Left ventricle myocardium inferior (tissue), 1 donor: ENCODE measurements around the gene ATP6V0E1. TPM values are rescaled to one million over a fixed set of nuclear protein-coding genes. Genes with fewer than 3 reads are reported as not detected.

Source experiments
- DNase-seq: peaks from one replicate; pipeline ENCODE4 v3.0.0-alpha.2; 2020
- H3K27ac ChIP-seq: fragments of 200-600 bp; replicated peaks from 2 replicates; pipeline ENCODE4 v1.8.0; 2021
- H3K27me3 ChIP-seq: fragments of 200-600 bp; 2 replicates; pipeline ENCODE4 v1.8.0; 2021; ENCODE audit warnings: low read depth
- H3K36me3 ChIP-seq: fragments of 200-600 bp; 2 replicates; pipeline ENCODE4 v1.8.0; 2021
- H3K4me1 ChIP-seq: fragments of 200-600 bp; 2 replicates; pipeline ENCODE4 v1.8.0; 2021
- H3K4me3 ChIP-seq: fragments of 200-600 bp; 2 replicates; pipeline ENCODE4 v1.8.0; 2021; ENCODE audit warnings: mild to moderate bottlenecking, moderate library complexity
- H3K9me3 ChIP-seq: fragments of 200-600 bp; replicated peaks from 2 replicates; pipeline ENCODE4 v1.8.0; 2021
- CTCF ChIP-seq: fragments of 200-600 bp; IDR thresholded peaks from 2 replicates; pipeline ENCODE4 v1.8.0; 2021; ENCODE audit warnings: antibody characterized with exemption, mild to moderate bottlenecking, borderline replicate concordance
- intact Hi-C: fragments of 100-400 bp; cut with micrococcal nuclease; formaldehyde crosslinking; loops from one replicate; pipeline ENCODE4 v1.11.0; 2022
- total RNA-seq: library from RNA; stranded (reverse); fragmentation: NEBNext Ultra II Directional; extraction: Animal tissue kit (Norgen Biotek cat#: 25700); gene quantifications from one replicate; pipeline ENCODE4 v1.2.1, GENCODE V29; 2021
- donor health status: DM: no; HTN: yes; CAD: no; lungs with severe emphysema.

The ATP6V0E1 gene
- total RNA-seq, 1 donor from 2014 or later, result 208 TPM

- H3K36me3 ChIP-seq, result peaks cover 29% of the 10 kb centered on the region
- no peak overlapping the region for H3K4me3 ChIP-seq
- intact Hi-C loops, result no loop called here
- no peaks in the 10 kb centered on the region for H3K9me3 ChIP-seq
- no peak for DNase-seq
- no peak overlapping the region for H3K27ac ChIP-seq
- no peaks in the 10 kb centered on the region for H3K27me3 ChIP-seq
- H3K4me1 ChIP-seq, result peaks cover 11% of the 10 kb centered on the region
- no peak for TF ChIP-seq CTCF
These were observed 32.1 kb upstream of the ATP6V0E1 start for GRCh38 chr5:172951371-172952033.

- DNase-seq, result no peak
- peaks cover 25% of the 10 kb centered on the region for H3K36me3 ChIP-seq
- no peak for TF ChIP-seq CTCF
- no peak overlapping the region for H3K4me3 ChIP-seq
- H3K27me3 ChIP-seq, result no peaks in the 10 kb centered on the region
- H3K4me1 ChIP-seq, result peaks cover 11% of the 10 kb centered on the region
- intact Hi-C loops, result no loop called here
- no peaks in the 10 kb centered on the region for H3K9me3 ChIP-seq
- H3K27ac ChIP-seq, result no peak overlapping the region
These were observed 31.5 kb upstream of the ATP6V0E1 start for GRCh38 chr5:172952034-172952511.

GRCh38 chr5:172953776-172954675 is 29.5 kb upstream of the ATP6V0E1 start:
- Histone ChIP-seq H3K4me1 (peaks cover 20% of the 10 kb centered on the region), H3K36me3 (peaks cover 18% of the 10 kb centered on the region), H3K27ac (no peak overlapping the region), H3K27me3 (no peaks in the 10 kb centered on the region), H3K9me3 (no peaks in the 10 kb centered on the region), H3K4me3 (no peak overlapping the region)
- TF ChIP-seq CTCF, result no peak
- intact Hi-C loops, result no loop called here
- no peak for DNase-seq

DNA sequence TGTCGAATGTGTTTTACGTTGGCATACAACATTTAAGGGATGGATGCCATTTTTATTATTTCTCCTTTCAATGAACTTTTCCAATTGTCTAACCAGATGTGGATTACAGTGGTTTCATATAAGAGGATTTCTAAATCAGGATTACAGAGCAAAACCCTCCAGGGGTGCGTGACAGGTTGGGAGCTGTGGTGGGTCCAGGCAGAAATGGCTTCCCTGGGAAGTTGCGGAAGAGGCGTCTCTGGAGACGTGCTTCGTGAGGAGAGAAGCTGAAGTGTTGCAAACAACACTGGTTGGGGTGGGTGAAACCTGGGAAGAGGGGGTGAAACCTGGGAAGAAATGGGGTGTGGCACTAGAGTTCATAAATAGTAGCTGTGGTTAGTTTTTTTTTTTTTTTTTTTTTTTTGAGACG is 28.8 kb upstream of the ATP6V0E1 start:
- intact Hi-C loops, result no loop called here

DNA sequence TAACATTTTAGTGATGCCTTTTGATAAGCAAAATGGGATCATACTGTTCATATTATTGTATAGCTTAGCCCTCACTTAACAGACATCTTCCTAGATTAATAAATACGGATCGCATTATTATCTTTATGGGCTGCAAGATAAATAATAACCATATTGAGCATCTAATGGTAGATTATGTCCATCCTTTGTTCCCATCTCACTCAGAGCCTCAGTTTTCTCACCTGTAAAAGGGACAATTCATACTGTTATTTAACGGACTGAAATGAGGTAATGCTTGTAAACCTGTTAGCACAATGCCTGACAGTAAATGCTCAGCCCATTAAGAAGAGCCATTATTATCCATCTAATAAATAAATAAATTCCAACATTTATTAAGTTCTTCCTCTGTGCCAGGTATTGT is 27.3 kb upstream of the ATP6V0E1 start:
- H3K9me3 ChIP-seq, result no peaks in the 10 kb centered on the region
- peaks cover 40% of the 10 kb centered on the region for H3K4me1 ChIP-seq
- DNase-seq, result no peak
- peaks cover 8% of the 10 kb centered on the region for H3K36me3 ChIP-seq
- no peaks in the 10 kb centered on the region for H3K27me3 ChIP-seq
- TF ChIP-seq CTCF, result no peak
- H3K4me3 ChIP-seq, result no peak overlapping the region
- intact Hi-C loops, result no loop called here
- H3K27ac ChIP-seq, result no peak overlapping the region

More for the DNA sequence above, 28.8 kb upstream of the ATP6V0E1 start:
- Histone ChIP-seq H3K9me3 (no peaks in the 10 kb centered on the region), H3K4me3 (no peak overlapping the region), H3K4me1 (peaks cover 25% of the 10 kb centered on the region), H3K27ac (no peak overlapping the region), H3K27me3 (no peaks in the 10 kb centered on the region), H3K36me3 (peaks cover 18% of the 10 kb centered on the region)
- TF ChIP-seq CTCF, result no peak
- no peak for DNase-seq
